ENCODE data around the gene ZNF746. TPM values are rescaled to one million over a fixed set of nuclear protein-coding genes. Genes with fewer than 3 reads are reported as not detected.

Gene ZNF746
- total and polyA plus RNA-seq, 2 of the 13 experiments (the other 11 are each of a cell fraction or from before 2014, with no cell fraction given) = 3.8 to 8.1 TPM

DNA sequence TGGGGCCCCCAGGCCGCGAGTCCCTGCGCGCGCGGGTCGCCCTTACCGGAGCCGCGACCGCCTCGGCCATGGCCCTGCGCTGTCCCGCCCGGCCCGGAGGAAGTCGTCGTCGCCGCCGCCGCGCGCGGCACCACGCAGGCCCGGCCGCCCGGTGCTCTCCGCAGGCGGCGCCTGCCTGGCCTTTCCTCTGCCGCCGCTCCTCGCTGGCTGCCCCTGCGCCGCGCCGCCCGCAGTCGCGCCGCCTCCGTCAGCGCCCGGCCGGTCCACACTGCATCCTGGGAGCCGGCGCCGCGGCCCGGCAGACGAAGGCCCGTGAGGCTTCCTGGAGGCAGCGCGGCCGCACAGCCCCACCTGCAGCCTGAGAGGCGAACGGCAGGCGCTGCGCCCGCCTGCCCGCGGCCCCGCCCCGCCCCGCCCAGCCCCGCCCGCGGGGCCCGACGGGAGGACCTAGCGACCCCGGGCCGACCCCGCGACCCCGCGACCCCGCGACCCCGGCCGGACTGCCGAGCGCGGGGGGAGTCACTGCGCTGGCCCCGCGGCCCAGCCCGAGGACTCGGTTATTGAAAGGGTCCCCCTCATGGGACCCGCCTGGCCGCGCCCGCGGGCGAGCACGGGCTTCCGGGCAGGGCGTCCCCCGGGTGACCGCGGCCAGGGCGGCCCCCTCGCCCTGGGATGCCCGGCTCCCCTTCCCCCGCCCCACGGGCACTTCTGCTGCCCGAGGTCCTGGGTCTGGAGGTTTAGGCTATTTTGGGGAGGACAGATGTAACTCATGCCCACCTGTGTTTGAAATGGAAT lies at the start of gene ZNF746 (continued):
- TF ChIP-seq SETDB1 (CRISPR knock-in tag; IDR thresholded peaks at IDR 0.05; ENCODE audit: borderline replicate concordance) = no peak
- TF ChIP-seq ZNF563 (CRISPR knock-in tag; IDR thresholded peaks at IDR 0.05) = 0 out of 2 replicates have a peak, but pooled peaks have one; percentile 21
- TF ChIP-seq ERF (CRISPR knock-in tag; IDR thresholded peaks at IDR 0.05) = peak; percentile 37; the same call in 1 of the 2 replicates
- TF ChIP-seq ZNF382 (CRISPR knock-in tag; IDR thresholded peaks at IDR 0.05; ENCODE audit: borderline replicate concordance) = no peak
- TF ChIP-seq ZNF264 (CRISPR knock-in tag; IDR thresholded peaks at IDR 0.05) = no peak
- no peak for TF ChIP-seq LCORL (IDR thresholded peaks at IDR 0.05)
- no peak for TF ChIP-seq LCORL (CRISPR knock-in tag; IDR thresholded peaks at IDR 0.05)
- TF ChIP-seq ZNF121 (CRISPR knock-in tag; IDR thresholded peaks at IDR 0.05) = no peak
- no peak; the same call in 1 of the 2 replicates for TF ChIP-seq RNF2 (conservative IDR thresholded peaks at IDR 0.05; ENCODE audit: low read depth)
- TF ChIP-seq ZNF33A (CRISPR knock-in tag; IDR thresholded peaks at IDR 0.05; ENCODE audit: borderline replicate concordance) = no peak
- no peak for TF ChIP-seq HMGXB3 (CRISPR knock-in tag; IDR thresholded peaks at IDR 0.05; ENCODE audit: borderline replicate concordance)
- TF ChIP-seq NFYB (CRISPR knock-in tag; IDR thresholded peaks at IDR 0.05) = no peak
- peak; percentile 58; the same call in 1 of the 2 replicates for TF ChIP-seq PHF8 (CRISPR knock-in tag; IDR thresholded peaks at IDR 0.05)
- peak; percentile 67; the same call in 1 of the 2 replicates for TF ChIP-seq ATF7-NPFF (CRISPR knock-in tag; IDR thresholded peaks at IDR 0.05; ENCODE audit: low read depth)
- TF ChIP-seq KDM2A (CRISPR knock-in tag; IDR thresholded peaks at IDR 0.05; ENCODE audit: borderline replicate concordance, low read depth) = peak; percentile 67; the same call in 1 of the 2 replicates
- 0 out of 2 replicates have a peak, but pooled peaks have one; percentile 35 for TF ChIP-seq ZHX1 (CRISPR knock-in tag; IDR thresholded peaks at IDR 0.05; ENCODE audit: low read depth)
- no peak for TF ChIP-seq ZNF296 (CRISPR knock-in tag; conservative IDR thresholded peaks at IDR 0.05)
- TF ChIP-seq SOX13 (IDR thresholded peaks at IDR 0.05) = no peak
- no peak for TF ChIP-seq SOX13 (CRISPR knock-in tag; conservative IDR thresholded peaks at IDR 0.05 in 1 of 2, IDR thresholded peaks at IDR 0.05 in 1 of 2)
- TF ChIP-seq POLR2A (IDR thresholded peaks at IDR 0.05; ENCODE audit: insufficient read depth in 1 of 2, low read depth in 2 of 2, low read length in 2 of 2) = peak in 1 of 2 experiments; percentile 47; a peak in 2 of 4 replicates
- no peak for TF ChIP-seq ZNF879 (CRISPR knock-in tag; IDR thresholded peaks at IDR 0.05)
- no peak for TF ChIP-seq CBX5 (CRISPR knock-in tag; IDR thresholded peaks at IDR 0.05; ENCODE audit: borderline replicate concordance)
- TF ChIP-seq RORA (CRISPR knock-in tag; IDR thresholded peaks at IDR 0.05) = no peak
- peak; percentile 68; the same call in 1 of the 2 replicates for TF ChIP-seq ZBTB7A (CRISPR knock-in tag; IDR thresholded peaks at IDR 0.05)
- peak; percentile 73 for TF ChIP-seq ZNF143 (CRISPR knock-in tag; IDR thresholded peaks at IDR 0.05)
